NB4 (cell line): ENCODE measurements around the gene KLF4.

Experiments used
- DNase-seq: peaks from one replicate; pipeline ENCODE4 v3.0.0; 2010; ENCODE audit warnings: low read depth
- H3K4me3 ChIP-seq: one replicate; pipeline ENCODE4 v1.5.1; 2011; ENCODE audit warnings: mild to moderate bottlenecking, low read depth, low read length, moderate library complexity
- CTCF ChIP-seq: IDR thresholded peaks from one replicate; pipeline ENCODE4 v1.5.1; 2012; ENCODE audit warnings: low read depth, low read length
- MAX ChIP-seq: IDR thresholded peaks from 2 replicates; pipeline ENCODE4 v1.6.1; 2011; ENCODE audit warnings: low read depth, low read length
- MYC ChIP-seq: IDR thresholded peaks from 2 replicates; pipeline ENCODE4 v1.6.1; 2011; ENCODE audit warnings: low read depth, low read length
- POLR2A ChIP-seq: IDR thresholded peaks from 2 replicates; pipeline ENCODE4 v1.6.1; 2011; ENCODE audit warnings: mild to moderate bottlenecking; ENCODE audit not compliant: insufficient read length; ENCODE audit errors: extremely low read depth

Gene KLF4

GRCh38 chr9:107437716-107438115, 51.9 kb downstream of the KLF4 start:
- TF ChIP-seq MYC (no peak), POLR2A (no peak), MAX (no peak), CTCF (no peak)
- H3K4me3 ChIP-seq, result no peak overlapping the region
- no peak for DNase-seq

GRCh38 chr9:107435415-107435814, 54.2 kb downstream of the KLF4 start:
- no peak overlapping the region for H3K4me3 ChIP-seq
- DNase-seq, result no peak
- TF ChIP-seq MAX, result no peak
- TF ChIP-seq POLR2A, result no peak
- TF ChIP-seq MYC, result no peak
- TF ChIP-seq CTCF, result no peak
